Upper lobe of right lung (tissue), 1 donor: ENCODE data around the gene CAPN11. TPM values are rescaled to one million over a fixed set of nuclear protein-coding genes. Genes with fewer than 3 reads are reported as not detected.
A peak's percentile ranks its signal among the peaks of the same experiment; 100 is the strongest.

ENCODE experiments used
- ATAC-seq: fragments of 200-7000 bp; cut with Tn5 transposase; one replicate; pipeline ENCODE4 v1.9.1; 2020; ENCODE audit warnings: mild to moderate bottlenecking, moderate library complexity
- DNase-seq: peaks from one replicate; pipeline ENCODE4 v3.0.0-alpha.2; 2020
- H3K27ac ChIP-seq: fragments of 200-600 bp; one replicate; pipeline ENCODE4 v1.8.0; 2022
- H3K27me3 ChIP-seq: fragments of 200-600 bp; one replicate; pipeline ENCODE4 v1.8.0; 2022; ENCODE audit warnings: mild to moderate bottlenecking
- H3K36me3 ChIP-seq: fragments of 200-600 bp; one replicate; pipeline ENCODE4 v1.8.0; 2022
- H3K4me1 ChIP-seq: fragments of 200-600 bp; one replicate; pipeline ENCODE4 v1.8.0; 2022
- H3K4me3 ChIP-seq: fragments of 200-600 bp; one replicate; pipeline ENCODE4 v1.8.0; 2022; ENCODE audit warnings: mild to moderate bottlenecking
- H3K9me3 ChIP-seq: fragments of 200-600 bp; one replicate; pipeline ENCODE4 v1.8.0; 2022
- CTCF ChIP-seq: fragments of 200-600 bp; IDR thresholded peaks from one replicate; pipeline ENCODE4 v1.8.0; 2022; ENCODE audit warnings: antibody characterized with exemption
- intact Hi-C: fragments of 100-400 bp; cut with DNase I; formaldehyde crosslinking; loops from one replicate; pipeline ENCODE4 v1.11.0; 2022
- total RNA-seq: library from RNA; stranded (reverse); fragmentation: NEBNext Ultra II Directional; extraction: Animal tissue kit (Norgen Biotek cat#: 25700); gene quantifications from one replicate; pipeline ENCODE4 v1.2.1, GENCODE V29; 2021
- donor health status: DM: no; HTN: yes; CAD: no; lungs with severe emphysema.

The CAPN11 gene
- total RNA-seq, 1 donor from 2014 or later: 1.6 TPM

DNA sequence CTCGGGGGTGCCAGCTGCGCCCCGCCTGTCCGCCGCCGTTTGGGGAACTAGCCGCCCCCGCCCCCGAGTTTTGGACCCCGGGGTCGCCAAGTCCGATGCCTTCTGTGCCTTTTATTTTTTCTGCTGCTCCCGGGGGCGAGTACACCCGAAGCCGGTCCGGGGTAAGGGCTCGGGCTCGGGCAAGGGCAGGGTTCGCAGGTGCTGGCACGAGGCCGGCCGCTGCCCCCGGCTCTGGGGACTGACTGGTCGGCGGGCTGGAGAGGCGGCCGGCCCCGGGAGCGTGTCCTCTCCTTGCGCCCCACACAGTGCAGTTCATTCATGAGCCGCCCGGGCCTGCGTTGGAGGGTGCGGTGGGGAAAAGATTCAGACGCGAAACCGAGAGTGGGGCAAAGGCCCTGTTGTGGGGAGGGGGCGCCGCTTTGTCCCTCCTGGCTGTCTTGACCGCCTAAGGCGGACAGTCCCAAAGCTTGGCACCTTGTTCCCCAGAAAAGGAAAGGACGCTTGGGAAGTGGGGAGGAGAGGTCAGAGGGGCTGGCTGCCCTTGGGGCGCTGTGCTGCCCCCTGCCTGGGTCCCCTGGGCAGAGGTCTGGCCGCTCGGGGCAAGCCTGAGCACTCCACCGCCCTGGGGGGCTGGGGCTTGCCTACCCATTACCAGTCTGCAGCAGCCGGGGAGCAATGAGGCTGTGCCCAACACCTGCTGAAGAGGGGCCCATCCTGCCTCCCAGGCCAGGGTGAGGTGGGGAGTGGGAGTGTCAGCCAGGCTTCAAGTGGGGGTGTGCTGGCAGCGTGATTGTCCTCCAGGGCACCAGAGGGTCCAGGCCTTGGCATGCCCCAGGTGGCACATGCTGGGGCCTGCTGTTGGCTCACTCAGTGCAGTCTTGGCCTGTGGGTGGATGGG, 30.4 kb upstream of the CAPN11 start:
- Histone ChIP-seq H3K4me3 (peak overlapping the region; percentile 89), H3K4me1 (peaks cover 24% of the 10 kb centered on the region), H3K36me3 (no peaks in the 10 kb centered on the region), H3K9me3 (no peaks in the 10 kb centered on the region), H3K27me3 (no peaks in the 10 kb centered on the region), H3K27ac (peak overlapping the region; percentile 79)
- TF ChIP-seq CTCF: no peak
- DNase-seq (peak; percentile 76), ATAC-seq (peak; percentile 32)
- intact Hi-C loops: no loop called here

DNA sequence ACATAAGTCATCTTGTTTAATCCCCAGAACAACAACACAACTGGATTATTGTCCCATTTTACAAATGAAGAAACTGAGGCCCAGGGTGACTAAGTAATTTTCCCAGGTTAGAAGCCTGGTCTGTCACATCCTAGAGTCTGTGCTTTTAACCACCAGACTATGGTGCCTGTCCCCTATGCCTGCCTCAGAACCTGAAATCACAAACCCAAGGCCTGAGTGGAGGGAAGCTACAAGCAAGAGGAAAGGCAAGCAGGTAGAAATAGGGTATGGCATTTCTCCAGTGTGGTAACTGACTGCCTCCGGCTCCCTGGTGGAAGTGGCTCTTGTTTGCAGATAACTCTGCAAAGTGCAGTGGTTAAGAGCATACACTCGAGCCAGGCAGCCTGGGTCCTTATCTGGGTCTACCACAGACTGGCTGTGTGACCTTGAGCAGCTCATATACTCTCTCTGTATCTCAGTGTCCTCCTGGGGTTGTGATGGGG, 28.7 kb upstream of the CAPN11 start:
- H3K36me3 ChIP-seq: peaks cover 5% of the 10 kb centered on the region
- no peaks in the 10 kb centered on the region for H3K27me3 ChIP-seq
- no peaks in the 10 kb centered on the region for H3K9me3 ChIP-seq
- H3K4me3 ChIP-seq: no peak overlapping the region
- DNase-seq: no peak
- intact Hi-C loops: no loop called here
- no peak overlapping the region for H3K27ac ChIP-seq
- TF ChIP-seq CTCF: no peak
- peak; percentile 9 for ATAC-seq
- H3K4me1 ChIP-seq: peaks cover 21% of the 10 kb centered on the region

GRCh38 chr6:44131892-44132291, 26.7 kb upstream of the CAPN11 start:
- H3K9me3 ChIP-seq: no peaks in the 10 kb centered on the region
- intact Hi-C loops: no loop called here
- no peak for TF ChIP-seq CTCF
- H3K27ac ChIP-seq: no peak overlapping the region
- DNase-seq (no peak), ATAC-seq (no peak)
- H3K4me3 ChIP-seq: no peak overlapping the region
- H3K4me1 ChIP-seq: peaks cover 14% of the 10 kb centered on the region
- no peaks in the 10 kb centered on the region for H3K27me3 ChIP-seq
- H3K36me3 ChIP-seq: peaks cover 21% of the 10 kb centered on the region

GRCh38 chr6:44132476-44132875, 26.1 kb upstream of the CAPN11 start:
- intact Hi-C loops: no loop called here
- ATAC-seq: no peak
- H3K9me3 ChIP-seq: no peaks in the 10 kb centered on the region

More at GRCh38 chr6:44132476-44132875, 26.1 kb upstream of the CAPN11 start:
- no peak for TF ChIP-seq CTCF
- Histone ChIP-seq H3K27ac (no peak overlapping the region), H3K36me3 (peaks cover 26% of the 10 kb centered on the region), H3K27me3 (no peaks in the 10 kb centered on the region), H3K4me3 (no peak overlapping the region), H3K4me1 (peaks cover 14% of the 10 kb centered on the region)
- DNase-seq: no peak
